Gastrocnemius medialis (tissue), 4 donors: ENCODE data around the gene IGSF6.

Experiments used
- POLR2A ChIP-seq, 2 donors: fragments of 450-650 bp; IDR thresholded peaks; one replicate each; pipeline ENCODE4 v1.6.1; 2017; ENCODE audit warnings: antibody characterized with exemption in 2 of 2, mild to moderate bottlenecking in 2 of 2, moderate library complexity in 2 of 2
- TF ChIP-seq, protein P1 (sequence below), 5 experiments: fragments of 450-650 bp in 3 of 5; fragments of 200-600 bp in 2 of 5; sonication (generic) in 2 of 5; IDR thresholded peaks in 4 of 5; conservative IDR thresholded peaks in 1 of 5; 1 replicate in 4 of 5; 2 replicates in 1 of 5; pipeline ENCODE4 v1.5.1; 2016 to 2019; ENCODE audit warnings: antibody characterized with exemption in 5 of 5, mild to moderate bottlenecking in 3 of 5, moderate library complexity in 3 of 5

DNA sequence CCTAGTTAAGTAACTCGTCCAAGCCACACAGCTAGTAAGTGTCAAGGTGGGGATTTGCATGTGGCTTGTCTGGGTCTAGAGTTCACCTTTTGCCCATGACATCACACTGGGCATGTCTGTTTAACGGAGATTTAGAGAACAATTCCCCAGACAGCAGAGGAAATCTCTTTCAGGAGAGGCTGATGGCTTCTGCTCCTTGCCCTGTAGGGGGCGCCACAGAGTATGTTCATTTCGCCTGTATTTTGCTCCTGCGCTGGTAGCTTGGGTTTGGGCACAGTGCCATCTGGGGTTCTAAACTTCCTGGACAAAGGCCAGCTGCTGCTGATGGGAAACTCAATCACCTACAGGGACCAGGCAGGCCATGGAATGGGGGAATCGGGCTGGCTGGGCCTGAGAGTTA is 31.8 kb upstream of the IGSF6 start:
- TF ChIP-seq, protein P1, sequence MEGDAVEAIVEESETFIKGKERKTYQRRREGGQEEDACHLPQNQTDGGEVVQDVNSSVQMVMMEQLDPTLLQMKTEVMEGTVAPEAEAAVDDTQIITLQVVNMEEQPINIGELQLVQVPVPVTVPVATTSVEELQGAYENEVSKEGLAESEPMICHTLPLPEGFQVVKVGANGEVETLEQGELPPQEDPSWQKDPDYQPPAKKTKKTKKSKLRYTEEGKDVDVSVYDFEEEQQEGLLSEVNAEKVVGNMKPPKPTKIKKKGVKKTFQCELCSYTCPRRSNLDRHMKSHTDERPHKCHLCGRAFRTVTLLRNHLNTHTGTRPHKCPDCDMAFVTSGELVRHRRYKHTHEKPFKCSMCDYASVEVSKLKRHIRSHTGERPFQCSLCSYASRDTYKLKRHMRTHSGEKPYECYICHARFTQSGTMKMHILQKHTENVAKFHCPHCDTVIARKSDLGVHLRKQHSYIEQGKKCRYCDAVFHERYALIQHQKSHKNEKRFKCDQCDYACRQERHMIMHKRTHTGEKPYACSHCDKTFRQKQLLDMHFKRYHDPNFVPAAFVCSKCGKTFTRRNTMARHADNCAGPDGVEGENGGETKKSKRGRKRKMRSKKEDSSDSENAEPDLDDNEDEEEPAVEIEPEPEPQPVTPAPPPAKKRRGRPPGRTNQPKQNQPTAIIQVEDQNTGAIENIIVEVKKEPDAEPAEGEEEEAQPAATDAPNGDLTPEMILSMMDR (IDR thresholded peaks at IDR 0.05 in 4 of 5, conservative IDR thresholded peaks at IDR 0.05 in 1 of 5) = no peak
- TF ChIP-seq POLR2A (IDR thresholded peaks at IDR 0.05) = no peak
